ENCODE results near the gene SHISA4. TPM values are rescaled to one million over a fixed set of nuclear protein-coding genes. Genes with fewer than 3 reads are reported as not detected.

The SHISA4 gene
- total RNA-seq, 1 experiment from 2014 or later: 14.3 TPM

DNA sequence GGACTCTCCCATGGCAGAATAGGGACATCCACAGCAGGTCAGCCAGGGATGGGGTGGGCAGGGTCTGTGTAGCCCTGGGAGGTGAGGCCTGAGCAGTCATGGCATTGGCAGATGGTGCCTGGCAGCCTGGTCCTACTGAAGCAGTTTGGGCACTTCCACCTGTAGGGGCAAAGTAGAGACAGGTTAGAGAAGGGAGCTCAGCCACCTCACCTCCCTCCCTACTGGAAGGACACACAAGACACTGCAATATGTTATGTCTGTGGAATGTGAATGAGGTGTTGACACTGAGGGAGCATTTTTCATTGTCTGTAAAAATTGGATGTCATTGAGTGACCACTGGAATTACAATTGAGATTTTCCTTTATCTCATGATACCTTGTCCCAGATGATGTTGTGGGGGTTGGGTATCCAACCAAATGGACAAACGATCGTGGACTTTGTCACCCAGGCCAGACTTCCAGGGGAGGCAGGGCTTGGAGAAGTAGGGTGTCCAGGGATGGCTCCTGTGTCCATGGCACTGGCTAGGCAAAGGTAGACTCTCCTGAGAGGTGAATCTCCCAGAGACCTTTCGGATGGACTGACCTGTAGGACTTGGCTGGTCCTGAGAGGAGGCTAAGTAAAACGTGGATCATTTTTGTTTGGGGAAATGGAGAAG lies 9.7 kb downstream of the SHISA4 start:
- CTCF ChIA-PET: no interaction called here
- Histone ChIP-seq H3K9me3 (ENCODE audit: low read length) (no peaks in the 10 kb centered on the region), H3K9me2 (replicated peaks; ENCODE audit: low read length) (no peaks in the 10 kb centered on the region), H3K4me3 (ENCODE audit: low read length) (no peak overlapping the region), H3K36me3 (ENCODE audit: low read depth, low read length) (no peaks in the 10 kb centered on the region), H3K4me2 (ENCODE audit: low read length) (no peak overlapping the region), H3K9ac (ENCODE audit: low read length) (no peak overlapping the region), H3F3A (ENCODE audit: low read length, unreplicated experiment) (no peaks in the 10 kb centered on the region), H3K27ac (ENCODE audit: low read length) (no peak overlapping the region), H2AFZ (ENCODE audit: low read length) (no peak overlapping the region), H3K79me2 (ENCODE audit: low read length) (no peaks in the 10 kb centered on the region), H3K4me1 (ENCODE audit: insufficient read depth, low read length) (peaks cover 13% of the 10 kb centered on the region; the same call in 1 of the 2 replicates), H4K20me1 (ENCODE audit: low read length) (no peaks in the 10 kb centered on the region), H3K27me3 (ENCODE audit: low read length) (no peaks in the 10 kb centered on the region)
- ATAC-seq: no peak
- intact Hi-C loops (cut with micrococcal nuclease): loop anchor here (5.0 kb wide), 1 partner anchor 34 kb away; no protein-coding TSS in a partner anchor
- POLR2A ChIA-PET (ENCODE audit: unreplicated experiment): interaction anchor here (0.8 kb wide), 1 partner anchor 119 kb away, joined by 4 read pairs; no protein-coding TSS in a partner anchor
- DNase-seq: no peak
- no peak for TF ChIP-seq EZH2 (IDR thresholded peaks at IDR 0.05; ENCODE audit: low read length, unreplicated experiment)
- TF ChIP-seq, protein P1, sequence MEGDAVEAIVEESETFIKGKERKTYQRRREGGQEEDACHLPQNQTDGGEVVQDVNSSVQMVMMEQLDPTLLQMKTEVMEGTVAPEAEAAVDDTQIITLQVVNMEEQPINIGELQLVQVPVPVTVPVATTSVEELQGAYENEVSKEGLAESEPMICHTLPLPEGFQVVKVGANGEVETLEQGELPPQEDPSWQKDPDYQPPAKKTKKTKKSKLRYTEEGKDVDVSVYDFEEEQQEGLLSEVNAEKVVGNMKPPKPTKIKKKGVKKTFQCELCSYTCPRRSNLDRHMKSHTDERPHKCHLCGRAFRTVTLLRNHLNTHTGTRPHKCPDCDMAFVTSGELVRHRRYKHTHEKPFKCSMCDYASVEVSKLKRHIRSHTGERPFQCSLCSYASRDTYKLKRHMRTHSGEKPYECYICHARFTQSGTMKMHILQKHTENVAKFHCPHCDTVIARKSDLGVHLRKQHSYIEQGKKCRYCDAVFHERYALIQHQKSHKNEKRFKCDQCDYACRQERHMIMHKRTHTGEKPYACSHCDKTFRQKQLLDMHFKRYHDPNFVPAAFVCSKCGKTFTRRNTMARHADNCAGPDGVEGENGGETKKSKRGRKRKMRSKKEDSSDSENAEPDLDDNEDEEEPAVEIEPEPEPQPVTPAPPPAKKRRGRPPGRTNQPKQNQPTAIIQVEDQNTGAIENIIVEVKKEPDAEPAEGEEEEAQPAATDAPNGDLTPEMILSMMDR (conservative IDR thresholded peaks at IDR 0.05; ENCODE audit: low read depth, low read length): no peak
- no peak for TF ChIP-seq EZH2phosphoT487 (IDR thresholded peaks at IDR 0.05; ENCODE audit: borderline replicate concordance, low read length)
- BruUV-seq (replicated peaks): no TSS peak

DNA sequence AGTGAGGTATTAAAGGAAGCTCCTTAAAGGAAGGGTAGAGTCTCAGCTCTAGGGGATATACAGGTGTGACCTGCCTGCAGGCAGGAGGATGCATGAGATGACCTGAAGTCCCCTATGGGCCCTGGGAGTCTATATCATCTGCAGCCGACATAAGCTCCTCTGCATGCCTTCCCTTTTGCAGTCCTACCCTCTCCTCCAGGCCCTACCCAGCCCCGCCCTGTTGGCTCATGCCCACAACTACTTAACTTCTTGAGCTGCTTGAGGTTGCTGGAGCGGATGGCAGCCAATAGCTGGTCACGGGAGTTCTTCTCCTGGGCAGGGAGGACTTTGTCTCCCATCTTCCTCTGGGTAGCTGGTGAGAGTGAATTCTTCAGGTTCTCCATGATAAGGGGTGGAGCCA lies 10.3 kb downstream of the SHISA4 start:
- Histone ChIP-seq H3K9ac (ENCODE audit: low read length) (no peak overlapping the region), H3K36me3 (ENCODE audit: low read depth, low read length) (no peaks in the 10 kb centered on the region), H3F3A (ENCODE audit: low read length, unreplicated experiment) (no peaks in the 10 kb centered on the region), H3K9me2 (replicated peaks; ENCODE audit: low read length) (no peaks in the 10 kb centered on the region), H3K4me2 (ENCODE audit: low read length) (no peak overlapping the region), H4K20me1 (ENCODE audit: low read length) (no peaks in the 10 kb centered on the region), H3K4me1 (ENCODE audit: insufficient read depth, low read length) (peaks cover 13% of the 10 kb centered on the region; the same call in 1 of the 2 replicates), H2AFZ (ENCODE audit: low read length) (no peak overlapping the region), H3K79me2 (ENCODE audit: low read length) (no peaks in the 10 kb centered on the region), H3K4me3 (ENCODE audit: low read length) (no peak overlapping the region), H3K9me3 (ENCODE audit: low read length) (no peaks in the 10 kb centered on the region), H3K27ac (ENCODE audit: low read length) (no peak overlapping the region), H3K27me3 (ENCODE audit: low read length) (no peaks in the 10 kb centered on the region)
- ATAC-seq: no peak
- CTCF ChIA-PET: no interaction called here
- no TSS peak for BruUV-seq (replicated peaks)
- POLR2A ChIA-PET (ENCODE audit: unreplicated experiment): no interaction called here
- no peak for DNase-seq
- TF ChIP-seq EZH2phosphoT487 (IDR thresholded peaks at IDR 0.05; ENCODE audit: borderline replicate concordance, low read length): no peak
- TF ChIP-seq, protein P1 (conservative IDR thresholded peaks at IDR 0.05; ENCODE audit: low read depth, low read length): no peak
- TF ChIP-seq EZH2 (IDR thresholded peaks at IDR 0.05; ENCODE audit: low read length, unreplicated experiment): no peak
- intact Hi-C loops (cut with micrococcal nuclease): loop anchor here (5.0 kb wide), 1 partner anchor 33 kb away; no protein-coding TSS in a partner anchor

Data from PC-3 (cell line).